Panc1 (cell line): Measurements from ENCODE around the gene ABHD12. TPM values are rescaled to one million over a fixed set of nuclear protein-coding genes. Genes with fewer than 3 reads are reported as not detected.

Source experiments
- ATAC-seq: fragments of 200-7000 bp; cut with Tn5 transposase; 2 replicates; pipeline ENCODE4 v1.9.1; 2020; ENCODE audit warnings: mild to moderate bottlenecking, moderate library complexity
- BruUV-seq: library from RNA; stranded (reverse); fragments of 400-500 nt; replicated peaks from 2 replicates; lab custom pipeline; 2021; lab: Mats Ljungman, UMichigan
- CTCF ChIA-PET: fragments of 300-600 bp; sonication (Branson Sonifier 250); formaldehyde crosslinking; loops from one replicate; lab custom pipeline; 2022; ENCODE audit warnings: antibody characterized with exemption; lab: Charles Lee
- POLR2A ChIA-PET: fragments of 300-600 bp; sonication (Branson Sonifier 250); formaldehyde crosslinking; loops from one replicate; lab custom pipeline; 2022; ENCODE audit warnings: antibody characterized with exemption; lab: Charles Lee
- DNase-seq: peaks from one replicate; pipeline ENCODE4 v3.0.0-alpha.2; 2010; ENCODE audit warnings: low read depth, low spot score
- H3K27ac ChIP-seq: 2 replicates; pipeline ENCODE4 v1.5.1; 2011; ENCODE audit warnings: mild to moderate bottlenecking, low read length, inconsistent platforms
- H3K27me3 ChIP-seq: fragments of 200-500 bp; sonication (Bioruptor generic); 2 replicates; pipeline ENCODE4 v1.6.0; 2014; ENCODE audit warnings: low read length, inconsistent platforms; ENCODE audit not compliant: control insufficient read depth, insufficient read depth
- H3K36me3 ChIP-seq: fragments of 200-500 bp; sonication (Bioruptor generic); 2 replicates; pipeline ENCODE4 v1.5.1; 2014; ENCODE audit warnings: inconsistent platforms, mild to moderate bottlenecking, low read length, moderate library complexity; ENCODE audit not compliant: control insufficient read depth, insufficient read depth
- H3K4me1 ChIP-seq: 2 replicates; pipeline ENCODE4 v1.5.1; 2011; ENCODE audit warnings: inconsistent platforms, mild to moderate bottlenecking, low read length, moderate library complexity; ENCODE audit not compliant: control insufficient read depth, insufficient read depth
- H3K4me3 ChIP-seq, 2 experiments: 2 replicates each; pipeline ENCODE4 v1.5.1; 2011 to 2012; ENCODE audit warnings: low read depth in 2 of 2, low read length in 2 of 2, mild to moderate bottlenecking in 2 of 2, inconsistent platforms in 1 of 2, moderate library complexity in 1 of 2
- H3K9me3 ChIP-seq: fragments of 200-500 bp; sonication (Bioruptor generic); 2 replicates; pipeline ENCODE4 v1.5.1; 2014; ENCODE audit warnings: low read depth, mild to moderate bottlenecking, inconsistent platforms, low read length, moderate library complexity; ENCODE audit not compliant: control insufficient read depth, insufficient read depth
- CTCF ChIP-seq: fragments of 450-650 bp; IDR thresholded peaks from 2 replicates; pipeline ENCODE4 v1.5.1; 2017; ENCODE audit warnings: mild to moderate bottlenecking
- POLR2AphosphoS5 ChIP-seq: IDR thresholded peaks from 2 replicates; pipeline ENCODE4 v1.6.1; 2012; ENCODE audit warnings: mild to moderate bottlenecking, low read depth, low read length, moderate library complexity
- SIN3A ChIP-seq: IDR thresholded peaks from 2 replicates; pipeline ENCODE4 v1.6.1; 2012; ENCODE audit warnings: low read depth, mild to moderate bottlenecking, low read length, moderate library complexity, borderline replicate concordance; ENCODE audit not compliant: insufficient read depth
- TCF7L2 ChIP-seq: IDR thresholded peaks from 2 replicates; pipeline ENCODE4 v1.6.1; 2011; ENCODE audit warnings: mild to moderate bottlenecking, low read depth, low read length, inconsistent platforms
- in situ Hi-C: cut with HindIII; loops from 2 replicates; pipeline ENCODE4 v1.10.0; 2016; ENCODE audit warnings: low sequenced_read_pairs, low pct_unique_long_range_greater_than_20kb
- intact Hi-C: fragments of 100-400 bp; cut with micrococcal nuclease; formaldehyde crosslinking; loops from one replicate; pipeline ENCODE4 v1.10.0; 2022; ENCODE audit not compliant: unreplicated experiment
- total RNA-seq: library from RNA; stranded (reverse); gene quantifications from one replicate; pipeline ENCODE4 v1.2.1, GENCODE V29; 2021; ENCODE audit not compliant: unreplicated experiment
- TF ChIP-seq, protein P1 (sequence below), 2 experiments: IDR thresholded peaks; 2 replicates each; pipeline ENCODE4 v1.6.1; 2011 to 2012; ENCODE audit warnings: low read depth in 2 of 2, control low read depth in 1 of 2, low read length in 1 of 2, mild to moderate bottlenecking in 1 of 2, moderate library complexity in 1 of 2; ENCODE audit not compliant: insufficient read depth in 1 of 2

ABHD12 gene
- total RNA-seq, 1 experiment from 2014 or later = 90.9 TPM

- TF ChIP-seq, protein P1, sequence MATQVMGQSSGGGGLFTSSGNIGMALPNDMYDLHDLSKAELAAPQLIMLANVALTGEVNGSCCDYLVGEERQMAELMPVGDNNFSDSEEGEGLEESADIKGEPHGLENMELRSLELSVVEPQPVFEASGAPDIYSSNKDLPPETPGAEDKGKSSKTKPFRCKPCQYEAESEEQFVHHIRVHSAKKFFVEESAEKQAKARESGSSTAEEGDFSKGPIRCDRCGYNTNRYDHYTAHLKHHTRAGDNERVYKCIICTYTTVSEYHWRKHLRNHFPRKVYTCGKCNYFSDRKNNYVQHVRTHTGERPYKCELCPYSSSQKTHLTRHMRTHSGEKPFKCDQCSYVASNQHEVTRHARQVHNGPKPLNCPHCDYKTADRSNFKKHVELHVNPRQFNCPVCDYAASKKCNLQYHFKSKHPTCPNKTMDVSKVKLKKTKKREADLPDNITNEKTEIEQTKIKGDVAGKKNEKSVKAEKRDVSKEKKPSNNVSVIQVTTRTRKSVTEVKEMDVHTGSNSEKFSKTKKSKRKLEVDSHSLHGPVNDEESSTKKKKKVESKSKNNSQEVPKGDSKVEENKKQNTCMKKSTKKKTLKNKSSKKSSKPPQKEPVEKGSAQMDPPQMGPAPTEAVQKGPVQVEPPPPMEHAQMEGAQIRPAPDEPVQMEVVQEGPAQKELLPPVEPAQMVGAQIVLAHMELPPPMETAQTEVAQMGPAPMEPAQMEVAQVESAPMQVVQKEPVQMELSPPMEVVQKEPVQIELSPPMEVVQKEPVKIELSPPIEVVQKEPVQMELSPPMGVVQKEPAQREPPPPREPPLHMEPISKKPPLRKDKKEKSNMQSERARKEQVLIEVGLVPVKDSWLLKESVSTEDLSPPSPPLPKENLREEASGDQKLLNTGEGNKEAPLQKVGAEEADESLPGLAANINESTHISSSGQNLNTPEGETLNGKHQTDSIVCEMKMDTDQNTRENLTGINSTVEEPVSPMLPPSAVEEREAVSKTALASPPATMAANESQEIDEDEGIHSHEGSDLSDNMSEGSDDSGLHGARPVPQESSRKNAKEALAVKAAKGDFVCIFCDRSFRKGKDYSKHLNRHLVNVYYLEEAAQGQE (IDR thresholded peaks at IDR 0.05; ENCODE audit: insufficient read depth in 1 of 2, low read depth in 2 of 2, low read length in 1 of 2) = no peak
- no peak for TF ChIP-seq CTCF
- TF ChIP-seq POLR2AphosphoS5 = no peak
- in situ Hi-C loops = no loop called here
- ChIA-PET CTCF (no interaction called here), POLR2A (no interaction called here)
- H3K27me3 ChIP-seq = no peaks in the 10 kb centered on the region
- ATAC-seq = no peak
- peaks cover 14% of the 10 kb centered on the region; the same call in 1 of the 2 replicates for H3K36me3 ChIP-seq
- BruUV-seq = no TSS peak
- no peak for DNase-seq
- H3K27ac ChIP-seq = no peak overlapping the region
- no peaks in the 10 kb centered on the region for H3K4me1 ChIP-seq
- intact Hi-C loops = no loop called here
- no peak overlapping the region for H3K4me3 ChIP-seq
- no peaks in the 10 kb centered on the region for H3K9me3 ChIP-seq
Measured at GRCh38 chr20:25422032-25422431, 31.4 kb upstream of the ABHD12 start.

DNA sequence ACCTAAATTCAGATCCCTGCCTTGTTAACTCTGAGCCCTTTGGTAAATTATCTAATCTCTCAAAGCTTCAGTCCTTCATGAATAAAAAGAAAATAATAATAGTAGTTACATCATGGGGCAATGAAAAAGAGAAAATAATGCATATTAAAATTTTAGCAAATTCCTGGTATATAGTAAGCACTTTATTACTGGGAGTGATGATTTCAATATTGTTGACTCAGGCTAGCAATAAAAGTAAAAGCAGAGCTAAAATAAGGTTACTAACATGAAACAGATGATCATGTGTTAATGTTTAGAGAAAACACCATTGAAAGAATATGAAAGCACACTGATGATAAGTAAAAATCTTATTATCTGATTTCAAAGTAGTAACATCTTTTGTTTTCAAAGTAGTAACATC lies 30.5 kb upstream of the ABHD12 start:
- no peak for ATAC-seq
- POLR2A ChIA-PET = no interaction called here
- no peak overlapping the region for H3K27ac ChIP-seq
- DNase-seq = no peak
- no peaks in the 10 kb centered on the region for H3K27me3 ChIP-seq
- in situ Hi-C loops (no loop called here), intact Hi-C loops (no loop called here)
- CTCF ChIA-PET = no interaction called here
- TF ChIP-seq TCF7L2 (no peak), CTCF (no peak), POLR2AphosphoS5 (no peak), SIN3A (no peak)
- TF ChIP-seq, protein P1 (IDR thresholded peaks at IDR 0.05; ENCODE audit: insufficient read depth in 1 of 2, low read depth in 2 of 2, low read length in 1 of 2) = no peak
- no peak overlapping the region for H3K4me3 ChIP-seq
- no TSS peak for BruUV-seq
- H3K4me1 ChIP-seq = no peaks in the 10 kb centered on the region
- H3K36me3 ChIP-seq = peaks cover 14% of the 10 kb centered on the region; the same call in 1 of the 2 replicates
- H3K9me3 ChIP-seq = no peaks in the 10 kb centered on the region
